IMR-90 (cell line): ENCODE results near the gene ABL1. TPM values are rescaled to one million over a fixed set of nuclear protein-coding genes. Genes with fewer than 3 reads are reported as not detected.

ENCODE experiments used
- ATAC-seq: fragments of 200-7000 bp; cut with Tn5 transposase; 2 replicates; pipeline ENCODE4 v1.9.1; 2020; ENCODE audit warnings: low read depth, mild to moderate bottlenecking, moderate library complexity
- BruUV-seq: library from RNA; stranded (reverse); fragments of 400-500 nt; replicated peaks from 2 replicates; lab custom pipeline; 2021; lab: Mats Ljungman, UMichigan
- CTCF ChIA-PET: fragments of 300-600 bp; formaldehyde crosslinking; extraction: SDS; loops from one replicate; lab custom pipeline; 2021; ENCODE audit warnings: antibody characterized with exemption; lab: Yijun Ruan, JAX
- POLR2A ChIA-PET: fragments of 300-600 bp; sonication (Branson Sonifier 250); formaldehyde crosslinking; loops from one replicate; lab custom pipeline; 2022; ENCODE audit warnings: antibody characterized with exemption; ENCODE audit not compliant: unreplicated experiment; lab: Charles Lee
- DNase-seq: peaks from one replicate; pipeline ENCODE4 v3.0.0; 2013
- H2AFZ ChIP-seq: replicated peaks from 2 replicates; pipeline ENCODE3; 2013; ENCODE audit warnings: low read length, mild to moderate bottlenecking; ENCODE audit not compliant: poor library complexity
- H2AK5ac ChIP-seq: 2 replicates; pipeline ENCODE4 v1.6.1; 2013; ENCODE audit warnings: low read depth, low read length, inconsistent platforms
- H2AK9ac ChIP-seq: replicated peaks from 2 replicates; pipeline ENCODE3; 2013; ENCODE audit warnings: mild to moderate bottlenecking, low read depth, low read length, moderate library complexity; ENCODE audit not compliant: poor library complexity
- H2BK120ac ChIP-seq: 2 replicates; pipeline ENCODE4 v1.6.1; 2013; ENCODE audit warnings: low read depth, low read length, inconsistent platforms
- H2BK15ac ChIP-seq: 3 replicates; pipeline ENCODE4 v1.6.1; 2013; ENCODE audit warnings: low read depth, low read length, inconsistent platforms
- H2BK20ac ChIP-seq: 2 replicates; pipeline ENCODE4 v1.6.1; 2013; ENCODE audit warnings: low read depth, mild to moderate bottlenecking, inconsistent platforms, low read length, moderate library complexity
- H2BK5ac ChIP-seq: 2 replicates; pipeline ENCODE4 v1.6.1; 2013; ENCODE audit warnings: mild to moderate bottlenecking, low read depth, low read length, inconsistent platforms; ENCODE audit not compliant: poor library complexity, severe bottlenecking
- H3K14ac ChIP-seq: replicated peaks from 2 replicates; pipeline ENCODE4 v1.6.1; 2013; ENCODE audit warnings: low read depth, low read length, inconsistent platforms
- H3K18ac ChIP-seq: 2 replicates; pipeline ENCODE4 v1.6.1; 2013; ENCODE audit warnings: low read depth, low read length, control low read depth
- H3K23ac ChIP-seq: 2 replicates; pipeline ENCODE4 v1.6.1; 2013; ENCODE audit warnings: low read depth, low read length, inconsistent platforms
- H3K27ac ChIP-seq: 2 replicates; pipeline ENCODE4 v1.5.1; 2013; ENCODE audit warnings: mild to moderate bottlenecking, control low read depth, low read length; ENCODE audit not compliant: insufficient read depth
- H3K27me3 ChIP-seq: 2 replicates; pipeline ENCODE4 v1.6.1; 2013; ENCODE audit warnings: low read length; ENCODE audit not compliant: control insufficient read depth, insufficient read depth
- H3K36me3 ChIP-seq: 2 replicates; pipeline ENCODE4 v1.6.1; 2013; ENCODE audit warnings: low read length, mixed read lengths; ENCODE audit not compliant: control insufficient read depth, insufficient read depth
- H3K4ac ChIP-seq: 2 replicates; pipeline ENCODE4 v1.6.1; 2013; ENCODE audit warnings: low read depth, low read length, inconsistent platforms
- H3K4me1 ChIP-seq: 2 replicates; pipeline ENCODE4 v1.6.1; 2013; ENCODE audit warnings: low read length, mixed read lengths; ENCODE audit not compliant: control insufficient read depth, insufficient read depth
- H3K4me2 ChIP-seq: 2 replicates; pipeline ENCODE4 v1.6.1; 2013; ENCODE audit warnings: low read depth, mild to moderate bottlenecking, control low read depth, low read length, moderate library complexity
- H3K4me3 ChIP-seq: 2 replicates; pipeline ENCODE4 v1.5.1; 2013; ENCODE audit warnings: low read depth, mild to moderate bottlenecking, control low read depth, low read length, moderate library complexity; ENCODE audit not compliant: insufficient read depth
- H3K56ac ChIP-seq: 2 replicates; pipeline ENCODE4 v1.6.1; 2013; ENCODE audit warnings: low read length, inconsistent platforms; ENCODE audit not compliant: insufficient read depth; ENCODE audit errors: extremely low read depth
- H3K79me1 ChIP-seq, 2 experiments: 2 replicates each; pipeline ENCODE4 v1.6.1; 2013; ENCODE audit warnings: low read length in 2 of 2, inconsistent platforms in 1 of 2, low read depth in 1 of 2
- H3K9ac ChIP-seq: 2 replicates; pipeline ENCODE4 v1.6.1; 2013; ENCODE audit warnings: low read depth, low read length, control low read depth
- H3K9me1 ChIP-seq: 2 replicates; pipeline ENCODE4 v1.6.1; 2013; ENCODE audit warnings: low read length, inconsistent platforms; ENCODE audit not compliant: insufficient read depth
- H3K9me3 ChIP-seq: 2 replicates; pipeline ENCODE4 v1.6.1; 2013; ENCODE audit warnings: low read length; ENCODE audit not compliant: control insufficient read depth, insufficient read depth
- H4K20me1 ChIP-seq: 2 replicates; pipeline ENCODE4 v1.6.1; 2013; ENCODE audit warnings: low read length, inconsistent platforms; ENCODE audit not compliant: insufficient read depth
- H4K5ac ChIP-seq: 2 replicates; pipeline ENCODE4 v1.6.1; 2013; ENCODE audit warnings: mild to moderate bottlenecking, low read depth, low read length, control low read depth
- H4K8ac ChIP-seq, 2 experiments: 2 replicates each; pipeline ENCODE4 v1.6.1; 2013; ENCODE audit warnings: low read depth in 2 of 2, low read length in 2 of 2, control low read depth in 1 of 2, inconsistent platforms in 1 of 2
- H4K91ac ChIP-seq: 2 replicates; pipeline ENCODE4 v1.6.1; 2013; ENCODE audit warnings: low read depth, low read length, inconsistent platforms; ENCODE audit not compliant: insufficient read depth
- BHLHE40 ChIP-seq: fragments of 150-350 bp; IDR thresholded peaks from 2 replicates; pipeline ENCODE4 v1.6.1; 2016; ENCODE audit warnings: mild to moderate bottlenecking, low read depth, low read length
- FOS ChIP-seq: fragments of 150-350 bp; IDR thresholded peaks from 2 replicates; pipeline ENCODE4 v1.6.1; 2016; ENCODE audit warnings: low read depth, low read length
- MAFK ChIP-seq: IDR thresholded peaks from 2 replicates; pipeline ENCODE4 v1.6.1; 2012; ENCODE audit warnings: low read depth, low read length, improper control_type of control experiment
- MAZ ChIP-seq: IDR thresholded peaks from 2 replicates; pipeline ENCODE4 v1.6.1; 2012; ENCODE audit warnings: low read depth, mild to moderate bottlenecking, low read length, improper control_type of control experiment, moderate library complexity, borderline replicate concordance
- MXI1 ChIP-seq: IDR thresholded peaks from 2 replicates; pipeline ENCODE4 v1.6.1; 2012; ENCODE audit warnings: low read depth, mild to moderate bottlenecking, low read length, moderate library complexity, borderline replicate concordance
- NFE2L2 ChIP-seq: fragments of 150-350 bp; IDR thresholded peaks from 2 replicates; pipeline ENCODE4 v1.6.1; 2016; ENCODE audit warnings: low read depth, mild to moderate bottlenecking, low read length
- POLR2A ChIP-seq: IDR thresholded peaks from 2 replicates; pipeline ENCODE4 v1.6.1; 2012; ENCODE audit warnings: mild to moderate bottlenecking, low read depth, low read length
- RCOR1 ChIP-seq: IDR thresholded peaks from 2 replicates; pipeline ENCODE4 v1.6.1; 2012; ENCODE audit warnings: mild to moderate bottlenecking, low read length, improper control_type of control experiment; ENCODE audit not compliant: insufficient replicate concordance
- RFX5 ChIP-seq: IDR thresholded peaks from 2 replicates; pipeline ENCODE4 v1.8.0; 2012; ENCODE audit warnings: low read depth, mild to moderate bottlenecking, low read length, moderate library complexity
- SMC3 ChIP-seq: fragments of 150-350 bp; IDR thresholded peaks from 2 replicates; pipeline ENCODE4 v1.6.1; 2016; ENCODE audit warnings: low read depth, mild to moderate bottlenecking, antibody characterized with exemption, low read length, moderate library complexity
- USF2 ChIP-seq: fragments of 150-350 bp; IDR thresholded peaks from 2 replicates; pipeline ENCODE4 v1.6.1; 2017; ENCODE audit warnings: mild to moderate bottlenecking, antibody characterized with exemption, low read length, low read depth
- WGBS, 2 experiments: methylation state at CpG; one replicate each; pipeline versions ENCODE4 v1.1.5 to v1.1.7; 2013; ENCODE audit warnings: missing lambda C conversion rate in 2 of 2; ENCODE audit not compliant: insufficient read length in 1 of 2; ENCODE audit errors: extremely low coverage in 2 of 2; 5-methylcytosine and 5-hydroxymethylcytosine counted together
- dilution Hi-C: fragments of 300-500 bp; cut with HindIII; formaldehyde crosslinking; loops from one replicate; pipeline ENCODE4 v1.14.3; 2018; ENCODE audit warnings: low sequenced_read_pairs; ENCODE audit not compliant: unreplicated experiment
- in situ Hi-C: fragments of 300-500 bp; cut with MboI; formaldehyde crosslinking; loops from 3 replicates; pipeline ENCODE4 v1.14.3; 2019; ENCODE audit warnings: low sequenced_read_pairs, inconsistent platforms, mixed read lengths
- intact Hi-C: fragments of 100-400 bp; cut with micrococcal nuclease; formaldehyde crosslinking; loops from 2 replicates; pipeline ENCODE4 v1.10.0; 2022
- polyA plus RNA-seq, 3 experiments: library from polyadenylated mRNA; depleted of rRNA; stranded (reverse); fragments of >200 nt; gene quantifications; 2 replicates each; pipeline ENCODE4 v1.2.3, GENCODE V29; 2012; ENCODE audit warnings: low replicate concordance in 1 of 3
- total RNA-seq: library from RNA; depleted of rRNA; stranded (reverse); fragments of >200 nt; gene quantifications from 2 replicates; pipeline ENCODE4 v1.2.3, GENCODE V29; 2012
- TF ChIP-seq, protein P1 (sequence below): fragments of 150-350 bp; IDR thresholded peaks from 2 replicates; pipeline ENCODE4 v1.6.1; 2016; ENCODE audit warnings: low read depth, mild to moderate bottlenecking, low read length, moderate library complexity, borderline replicate concordance

ABL1 gene
- total and polyA plus RNA-seq, 2 of the 4 experiments (the other 2 are of a cell fraction), result 33.7 to 49.1 TPM

- Histone ChIP-seq H2AFZ (no peak overlapping the region), H2AK9ac (peak overlapping the region; percentile 67), H2AK5ac (peak overlapping the region; percentile 91), H3K36me3 (peaks cover 10% of the 10 kb centered on the region), H2BK5ac (peak overlapping the region; percentile 94), H3K14ac (peak overlapping the region; percentile 83), H3K9me3 (no peaks in the 10 kb centered on the region), H2BK20ac (peak overlapping the region; percentile 87), H3K4me3 (peak overlapping the region; percentile 16), H3K9me1 (peaks cover 21% of the 10 kb centered on the region), H3K18ac (peak overlapping the region; percentile 91), H3K56ac (peak overlapping the region; percentile 75), H3K79me1 (peaks cover 4 to 63% of the 10 kb centered on the region in 2 experiments; a peak in 2 of 4 replicates), H3K4me1 (peaks cover 29% of the 10 kb centered on the region), H3K9ac (peak overlapping the region; percentile 64), H3K4me2 (peak overlapping the region; percentile 85), H3K27me3 (no peaks in the 10 kb centered on the region), H2BK120ac (peak overlapping the region; percentile 88), H3K23ac (peak overlapping the region; percentile 91), H2BK15ac (peak overlapping the region; percentile 73; the same call in 2 of the 3 replicates), H4K20me1 (peaks cover 79% of the 10 kb centered on the region), H3K4ac (peak overlapping the region; percentile 92), H4K5ac (peak overlapping the region; percentile 96), H4K91ac (peak overlapping the region; percentile 93), H3K27ac (peak overlapping the region; percentile 85), H4K8ac (peak overlapping the region; percentile 74 to 85)
- CTCF ChIA-PET, result interaction anchor here (0.6 to 1.6 kb wide), 3 partner anchors 10 to 145 kb away, joined by 3 to 4 read pairs (median 3); no protein-coding TSS in a partner anchor
- peak; percentile 51 for ATAC-seq
- dilution Hi-C loops (no loop called here), intact Hi-C loops (loop anchor here (2.0 kb wide), 1 partner anchor 65 kb away; no protein-coding TSS in a partner anchor), in situ Hi-C loops (no loop called here)
- no TSS peak for BruUV-seq
- POLR2A ChIA-PET, result no interaction called here
- TF ChIP-seq USF2 (no peak), MAFK (peak; percentile 37; the same call in 1 of the 2 replicates), MXI1 (no peak), MAZ (peak; percentile 77; the same call in 1 of the 2 replicates), POLR2A (peak; percentile 9; the same call in 1 of the 2 replicates), RFX5 (no peak), NFE2L2 (no peak), BHLHE40 (no peak), RCOR1 (no peak), FOS (no peak; the same call in 1 of the 2 replicates), SMC3 (no peak)
- TF ChIP-seq, protein P1, sequence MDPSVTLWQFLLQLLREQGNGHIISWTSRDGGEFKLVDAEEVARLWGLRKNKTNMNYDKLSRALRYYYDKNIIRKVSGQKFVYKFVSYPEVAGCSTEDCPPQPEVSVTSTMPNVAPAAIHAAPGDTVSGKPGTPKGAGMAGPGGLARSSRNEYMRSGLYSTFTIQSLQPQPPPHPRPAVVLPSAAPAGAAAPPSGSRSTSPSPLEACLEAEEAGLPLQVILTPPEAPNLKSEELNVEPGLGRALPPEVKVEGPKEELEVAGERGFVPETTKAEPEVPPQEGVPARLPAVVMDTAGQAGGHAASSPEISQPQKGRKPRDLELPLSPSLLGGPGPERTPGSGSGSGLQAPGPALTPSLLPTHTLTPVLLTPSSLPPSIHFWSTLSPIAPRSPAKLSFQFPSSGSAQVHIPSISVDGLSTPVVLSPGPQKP, result no peak
- DNase-seq, result peak; percentile 93
- WGBS, 2 experiments, result 0% methylated on average over 1 of the region's 7 CpGs; no CpG with 5 or more reads in 1 of the 2 experiments
Measured at GRCh38 chr9:130845901-130846481, 10.9 kb downstream of the ABL1 start.
